Activated effector memory CD4-positive, alpha-beta T cell treated with Interleukin-2 at 50 U/mL for 16 hours (primary cell): ENCODE measurements around the gene PERCC1.
"Not testable (repeated sequence)": the region's sequence is repeated elsewhere in the genome, so short reads cannot be mapped to it uniquely, and the experiment has no call there.

ENCODE experiments used
- DNase-seq: peaks from one replicate; pipeline ENCODE4 v3.0.0-alpha.2; 2020

The PERCC1 gene

GRCh38 chr16:1435921-1436697 is 5.2 kb downstream of the PERCC1 start:
- DNase-seq, result no peak

- no peak for DNase-seq
These were observed 6.0 kb downstream of the PERCC1 start for GRCh38 chr16:1436731-1437355.

- no peak for DNase-seq
These were observed 6.7 kb downstream of the PERCC1 start for GRCh38 chr16:1437606-1438005.

GRCh38 chr16:1438229-1439057 is 7.6 kb downstream of the PERCC1 start:
- no peak for DNase-seq

GRCh38 chr16:1439058-1439698 is 8.3 kb downstream of the PERCC1 start:
- DNase-seq, result no peak

GRCh38 chr16:1439699-1440074 is 8.8 kb downstream of the PERCC1 start:
- DNase-seq, result not testable (repeated sequence)

- no peak for DNase-seq
These were observed 10.5 kb downstream of the PERCC1 start for GRCh38 chr16:1441391-1441829.

GRCh38 chr16:1442697-1443096 is 11.8 kb downstream of the PERCC1 start:
- no peak for DNase-seq

- no peak for DNase-seq
These were observed 12.6 kb downstream of the PERCC1 start for GRCh38 chr16:1443403-1443973.

- DNase-seq, result no peak
These were observed 13.3 kb downstream of the PERCC1 start, which contains the start of gene CCDC154 for GRCh38 chr16:1443980-1444729. Gene CCDC154, minus strand, starts transcription at chr16:1444556. Its CDS starts 234 bp downstream, at chr16:1444322.

- no peak for DNase-seq
These were observed 14.0 kb downstream of the PERCC1 start for GRCh38 chr16:1444730-1445517.

- DNase-seq, result no peak
These were observed 14.8 kb downstream of the PERCC1 start for GRCh38 chr16:1445518-1446203.

GRCh38 chr16:1446296-1447080 is 15.6 kb downstream of the PERCC1 start:
- no peak for DNase-seq

GRCh38 chr16:1447965-1448364 is 17.1 kb downstream of the PERCC1 start:
- DNase-seq, result no peak

GRCh38 chr16:1448536-1449116 is 17.7 kb downstream of the PERCC1 start:
- DNase-seq, result no peak

- no peak for DNase-seq
These were observed 18.4 kb downstream of the PERCC1 start for GRCh38 chr16:1449201-1449788.

GRCh38 chr16:1450218-1450617 is 19.3 kb downstream of the PERCC1 start:
- DNase-seq, result no peak

- no peak for DNase-seq
These were observed 20.0 kb downstream of the PERCC1 start for GRCh38 chr16:1450841-1451240.
